Stimulated activated CD4-positive, alpha-beta T cell treated with anti-CD3 and anti-CD28 coated beads, Interleukin-1b, Interleukin-23, amount 100 ng/mL, for 48 hours (primary cell): ENCODE measurements around the gene PTPN11.
"Not testable (repeated sequence)": the region's sequence is repeated elsewhere in the genome, so short reads cannot be mapped to it uniquely, and the experiment has no call there.

Experiments used
- DNase-seq: peaks from one replicate; pipeline ENCODE4 v3.0.0-alpha.2; 2020

The PTPN11 gene

GRCh38 chr12:112418608-112419296, at the start of gene PTPN11:
TSS of gene PTPN11 (plus strand) at chr12:112418947. CDS start at chr12:112419112, 165 bp downstream.
- peak; percentile 89 for DNase-seq

- no peak for DNase-seq
These were observed 48.5 kb upstream of the PTPN11 start for GRCh38 chr12:112370199-112370598.

GRCh38 chr12:112370868-112371510, 47.8 kb upstream of the PTPN11 start:
- DNase-seq: no peak

- DNase-seq: no peak
These were observed 44.5 kb upstream of the PTPN11 start for GRCh38 chr12:112374166-112374740.

- DNase-seq: no peak
These were observed 43.6 kb upstream of the PTPN11 start for GRCh38 chr12:112375105-112375504.

- DNase-seq: no peak
These were observed 37.9 kb upstream of the PTPN11 start for GRCh38 chr12:112380663-112381405.

- peak; percentile 17 for DNase-seq
These were observed 37.3 kb upstream of the PTPN11 start for GRCh38 chr12:112381406-112381882.

- DNase-seq: peak; percentile 91
These were observed 36.6 kb upstream of the PTPN11 start, which contains the start of gene HECTD4 for GRCh38 chr12:112381883-112382796. TSS of gene HECTD4 (minus strand) at chr12:112382431. CDS start at chr12:112382128, 303 bp downstream.

- DNase-seq: no peak
These were observed 35.9 kb upstream of the PTPN11 start for GRCh38 chr12:112382866-112383265.

- DNase-seq: no peak
These were observed 32.0 kb upstream of the PTPN11 start for GRCh38 chr12:112386726-112387125.

GRCh38 chr12:112389228-112389627, 29.5 kb upstream of the PTPN11 start:
- no peak for DNase-seq

GRCh38 chr12:112389922-112390654, 28.7 kb upstream of the PTPN11 start:
- DNase-seq: not testable (repeated sequence)

GRCh38 chr12:112393328-112393727, 25.4 kb upstream of the PTPN11 start:
- no peak for DNase-seq

GRCh38 chr12:112401054-112401453, 17.7 kb upstream of the PTPN11 start:
- no peak for DNase-seq

GRCh38 chr12:112401903-112402498, 16.7 kb upstream of the PTPN11 start:
- no peak for DNase-seq

- DNase-seq: no peak
These were observed 11.9 kb upstream of the PTPN11 start for GRCh38 chr12:112406519-112407488.

- not testable (repeated sequence) for DNase-seq
These were observed 11.1 kb upstream of the PTPN11 start for GRCh38 chr12:112407683-112408082.

- DNase-seq: no peak
These were observed 10.1 kb upstream of the PTPN11 start for GRCh38 chr12:112408621-112409020.

GRCh38 chr12:112409064-112409905, 9.5 kb upstream of the PTPN11 start, which contains the start of gene RPL6:
TSS of gene RPL6 (minus strand) at chr12:112409605. CDS start at chr12:112408656, 949 bp downstream.
- peak; percentile 83 for DNase-seq
